ENCODE measurements around the gene ZNF423. TPM values are rescaled to one million over a fixed set of nuclear protein-coding genes. Genes with fewer than 3 reads are reported as not detected.

ZNF423 gene
- total RNA-seq, 1 donor from 2014 or later = 0.72 TPM

DNA sequence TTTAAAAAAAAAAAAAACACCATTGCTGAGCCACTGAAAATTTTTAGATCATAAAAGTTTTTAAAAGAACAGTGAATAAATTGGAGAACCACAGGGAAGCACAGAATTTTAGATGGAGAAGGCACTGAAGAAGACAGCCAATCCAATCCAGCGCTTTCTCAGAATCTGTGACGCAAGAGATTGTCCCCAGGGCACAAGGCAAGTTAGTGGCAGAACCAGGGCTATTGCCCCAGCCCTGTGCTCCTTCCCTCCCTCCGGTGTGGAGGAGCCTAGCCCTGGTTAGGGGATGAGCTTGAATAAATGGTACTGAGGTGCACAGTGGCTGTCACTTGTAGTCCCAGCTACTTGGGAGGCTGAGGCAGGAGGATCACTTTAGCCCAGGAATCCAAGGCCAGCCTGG is 108.3 kb downstream of the ZNF423 start:
- no peak for ATAC-seq

- no peak for ATAC-seq
These were observed 109.4 kb downstream of the ZNF423 start for GRCh38 chr16:49746545-49746944.

DNA sequence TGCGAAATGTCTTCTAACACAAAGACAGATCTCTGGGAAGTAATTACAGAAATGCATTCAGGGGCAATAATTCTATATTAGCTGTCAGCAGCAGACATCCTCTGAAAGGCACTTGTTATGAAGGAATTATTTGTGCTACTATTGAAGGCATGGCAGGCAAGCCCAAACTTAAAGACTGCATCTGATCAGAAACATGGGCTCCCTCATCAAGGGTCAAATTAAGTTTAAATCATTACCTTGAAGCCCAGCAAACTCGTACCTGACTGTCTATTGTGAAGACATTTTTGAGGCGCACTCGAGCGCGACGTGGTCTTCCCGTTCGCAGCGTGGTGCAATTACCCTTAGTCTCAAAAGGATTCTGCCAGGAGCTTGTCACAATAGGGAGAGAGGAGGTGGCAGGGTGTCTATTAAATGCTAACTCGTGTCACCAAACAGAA is 110.6 kb downstream of the ZNF423 start:
- no peak for ATAC-seq

GRCh38 chr16:49744244-49745220 is 111.4 kb downstream of the ZNF423 start:
- ATAC-seq = no peak

GRCh38 chr16:49743658-49744057 is 112.3 kb downstream of the ZNF423 start:
- no peak for ATAC-seq

GRCh38 chr16:49743203-49743464 is 112.8 kb downstream of the ZNF423 start:
- ATAC-seq = no peak

- ATAC-seq = no peak
These were observed 113.3 kb downstream of the ZNF423 start for GRCh38 chr16:49742428-49743202.

DNA sequence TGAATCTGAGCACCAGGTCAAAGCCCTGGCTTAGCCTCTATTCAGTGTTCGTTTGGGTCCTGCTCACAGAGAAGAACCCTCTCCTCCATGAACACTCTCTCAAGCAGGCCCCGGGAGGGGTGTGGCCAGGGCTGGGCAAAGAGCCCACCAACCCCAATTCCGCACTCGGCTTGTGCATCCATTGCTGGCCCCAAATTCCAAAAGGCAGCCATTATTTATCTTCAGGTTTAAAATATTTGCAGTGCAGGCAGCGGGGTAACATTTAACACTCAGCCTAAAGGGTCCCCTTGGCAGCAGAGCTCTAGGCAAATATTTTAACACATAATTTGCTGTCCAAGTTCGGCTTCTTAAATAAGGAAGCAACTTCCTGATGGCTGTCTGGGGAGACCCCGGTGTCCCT is 115.7 kb downstream of the ZNF423 start:
- ATAC-seq = no peak

DNA sequence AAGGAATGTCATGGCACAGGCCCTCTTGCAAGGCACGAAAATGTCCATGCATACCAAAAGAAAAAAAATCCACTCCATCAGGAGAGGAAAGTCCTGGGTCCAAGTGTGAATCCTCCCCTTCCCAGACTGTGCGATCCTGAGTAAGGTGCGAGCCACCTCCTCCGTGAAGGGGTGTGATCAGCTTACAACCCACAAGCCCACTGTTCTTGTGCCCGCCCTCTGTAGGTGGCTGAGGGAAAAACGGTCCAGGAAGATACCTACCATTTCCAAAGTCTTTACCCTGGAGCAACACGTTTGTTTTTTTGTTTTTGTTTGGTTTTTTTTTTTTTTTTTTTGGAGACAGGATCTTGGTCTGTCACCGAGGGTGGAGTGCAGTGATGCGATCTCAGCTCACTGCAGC is 116.5 kb downstream of the ZNF423 start:
- no peak for ATAC-seq

DNA sequence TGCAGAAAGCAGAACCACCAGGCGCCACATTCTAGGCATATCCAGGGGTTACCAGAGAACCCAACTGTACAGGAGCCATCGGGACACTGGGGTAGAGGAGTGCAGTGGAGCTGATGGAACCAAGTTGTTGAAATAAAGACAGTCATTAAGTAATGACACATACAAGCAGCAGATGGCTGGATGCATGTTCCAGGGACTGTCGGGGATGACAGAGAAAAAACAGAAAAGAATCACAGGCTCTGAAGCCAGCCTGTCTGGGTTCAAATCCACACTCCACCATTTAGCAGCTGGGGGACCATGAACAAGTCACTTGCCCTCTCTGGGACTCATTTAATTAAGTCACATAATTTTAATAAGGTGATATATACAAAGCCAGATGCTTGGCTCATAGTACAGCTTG is 117.1 kb downstream of the ZNF423 start:
- ATAC-seq = no peak

DNA sequence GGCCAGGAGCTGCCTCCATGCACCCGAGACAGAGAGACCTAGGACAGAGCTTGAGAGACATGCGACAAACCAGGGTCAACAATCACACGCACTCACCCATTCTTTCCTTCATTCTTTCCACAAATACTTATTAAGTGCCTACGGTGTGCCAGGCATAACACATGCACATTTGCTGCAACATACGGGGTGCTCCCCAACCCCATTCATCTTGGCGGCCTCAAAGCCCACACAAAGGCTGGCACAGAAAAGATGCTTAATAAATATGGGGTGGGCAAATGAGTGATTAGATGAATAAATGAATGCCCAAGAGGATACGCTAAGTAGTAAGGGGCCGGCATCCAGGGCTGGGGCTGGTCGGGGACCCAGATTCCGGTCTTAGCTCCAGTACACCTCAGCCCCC is 117.9 kb downstream of the ZNF423 start:
- ATAC-seq = no peak

DNA sequence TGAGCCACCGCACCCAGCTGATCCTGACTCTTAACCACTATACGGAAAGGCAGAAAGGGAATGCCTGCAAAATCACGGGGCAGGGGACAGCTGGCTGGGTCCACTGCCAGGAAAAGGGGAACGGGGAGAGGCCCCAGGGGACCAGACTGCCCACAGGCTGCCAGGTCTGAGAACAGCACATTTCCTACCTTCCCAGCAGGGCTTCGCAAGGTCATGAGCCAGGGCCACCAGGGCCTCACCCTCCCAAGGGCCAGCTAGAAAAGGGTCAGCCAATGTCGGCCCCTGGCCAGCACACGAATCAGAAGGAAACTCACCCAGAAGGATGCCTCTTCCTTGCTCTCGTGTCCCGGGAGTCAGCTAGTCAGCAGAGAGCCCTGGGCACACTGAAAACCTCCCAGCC is 118.4 kb downstream of the ZNF423 start:
- no peak for ATAC-seq

DNA sequence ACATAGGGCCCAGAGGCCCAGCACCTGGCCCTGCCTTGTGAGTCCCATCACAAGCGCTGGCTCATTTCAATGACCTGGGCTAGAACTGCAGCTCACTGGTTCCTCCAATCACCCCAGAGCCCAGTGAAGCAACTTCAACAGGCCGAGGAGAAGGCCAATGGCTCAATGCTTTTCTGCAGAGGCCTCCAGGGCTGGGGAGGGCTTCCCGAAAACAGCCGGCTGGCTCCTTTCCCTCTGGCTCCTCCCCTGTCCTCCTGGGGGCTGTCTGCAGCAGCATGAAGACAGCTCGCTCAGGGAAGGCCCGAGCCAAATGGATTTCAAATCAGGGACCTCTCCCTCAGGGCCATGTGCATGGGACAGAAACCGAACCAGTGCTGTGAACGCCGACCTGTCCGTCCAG is 121.6 kb downstream of the ZNF423 start:
- ATAC-seq = no peak

- no peak for ATAC-seq
These were observed 122.5 kb downstream of the ZNF423 start for GRCh38 chr16:49733313-49734009.

DNA sequence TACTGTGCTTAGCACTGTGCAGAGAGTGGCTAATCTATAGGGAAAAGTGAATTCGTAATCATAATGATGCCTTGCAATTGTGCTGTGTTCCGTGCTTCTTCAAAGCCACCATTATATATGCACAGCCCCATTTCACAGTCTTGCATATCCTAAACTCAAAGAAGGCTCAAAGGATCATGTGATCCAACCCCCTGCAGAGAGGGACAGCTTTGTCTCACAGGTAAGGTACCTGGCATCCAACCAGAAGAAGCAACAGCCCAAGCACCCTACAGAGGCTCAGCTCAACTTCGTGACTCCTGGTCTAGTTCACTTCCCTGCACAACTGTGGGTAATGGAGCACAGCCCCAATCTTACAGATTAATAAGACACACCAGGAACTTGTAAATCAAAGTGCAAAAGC is 124.0 kb downstream of the ZNF423 start:
- ATAC-seq = no peak

DNA sequence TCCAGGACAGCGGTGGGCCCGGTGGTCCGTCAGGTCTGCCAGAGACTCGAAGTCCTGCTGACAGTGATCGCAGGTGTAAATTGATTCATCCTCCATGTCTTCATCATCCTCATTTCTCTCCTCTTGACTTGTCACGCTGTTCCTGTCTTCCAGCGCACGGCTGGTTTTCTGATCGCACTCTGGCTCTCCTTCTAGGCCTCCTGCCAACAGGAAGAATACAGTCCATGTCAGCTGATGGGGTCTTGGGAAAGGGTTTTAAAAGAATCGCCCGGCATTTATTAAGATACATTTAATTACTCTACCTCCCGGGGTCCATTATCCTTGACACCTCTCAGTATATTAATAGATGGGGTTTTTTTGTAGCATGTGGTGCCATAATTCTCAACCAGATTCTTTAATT is 125.1 kb downstream of the ZNF423 start:
- ATAC-seq = no peak

DNA sequence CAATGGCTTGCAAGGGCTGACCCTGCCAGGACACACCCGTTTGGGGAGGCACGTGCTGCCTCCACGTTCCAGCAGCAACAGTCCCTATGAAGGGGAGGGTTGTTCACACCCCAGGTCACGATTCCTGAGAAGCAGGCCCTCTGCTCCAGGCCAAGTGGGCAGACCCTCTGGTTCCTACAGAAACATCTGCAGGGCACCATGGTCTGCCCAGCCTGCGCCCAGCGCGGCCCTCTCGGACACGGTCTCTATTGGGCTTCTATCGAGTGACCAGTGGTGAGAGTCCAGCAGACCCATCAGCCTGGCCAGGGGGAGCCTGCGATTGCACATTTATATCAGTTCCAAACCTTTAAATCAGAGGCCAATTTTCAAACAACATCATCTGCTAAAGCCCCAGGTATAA is 128.3 kb downstream of the ZNF423 start:
- no peak for ATAC-seq

DNA sequence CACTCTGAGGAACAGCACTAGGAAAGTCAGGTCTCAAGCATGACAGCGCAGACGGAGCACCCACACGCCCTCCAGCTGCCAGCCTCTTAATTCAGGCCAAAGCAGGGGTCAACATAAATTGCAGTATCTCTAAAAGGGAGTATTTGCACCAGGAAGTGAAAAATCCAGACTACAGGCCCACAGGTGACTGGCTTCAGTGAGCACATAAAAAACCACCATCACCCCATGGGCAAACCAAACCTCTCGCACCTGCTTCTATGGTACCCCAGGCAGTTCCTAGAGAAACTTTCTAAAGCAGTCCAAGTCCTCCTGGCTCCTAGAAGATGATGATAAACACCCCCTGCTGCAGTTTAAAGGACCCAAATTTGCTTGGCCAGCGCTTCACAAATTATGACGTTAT is 129.8 kb downstream of the ZNF423 start:
- no peak for ATAC-seq

- ATAC-seq = no peak
These were observed 130.3 kb downstream of the ZNF423 start for GRCh38 chr16:49725651-49726050.

DNA sequence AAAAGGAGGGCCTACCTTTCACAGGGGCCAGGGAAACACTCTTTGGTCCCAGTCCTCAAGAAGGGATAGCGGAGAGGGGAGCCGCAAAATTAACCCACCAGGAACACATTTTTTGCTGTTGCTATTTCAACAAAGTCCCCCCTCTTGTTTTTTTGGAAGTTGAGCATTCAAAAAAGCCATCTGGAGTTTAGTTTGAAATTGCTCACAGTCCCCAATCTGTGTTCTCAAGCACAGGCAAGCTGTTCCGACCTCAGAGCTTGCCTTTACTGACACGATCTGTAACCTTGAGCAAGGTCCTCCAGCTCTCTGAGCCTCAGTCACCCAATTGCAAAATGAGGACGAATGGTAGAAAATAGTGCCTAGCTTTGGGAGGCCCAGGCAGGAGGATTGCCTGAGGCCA is 131.1 kb downstream of the ZNF423 start:
- no peak for ATAC-seq

DNA sequence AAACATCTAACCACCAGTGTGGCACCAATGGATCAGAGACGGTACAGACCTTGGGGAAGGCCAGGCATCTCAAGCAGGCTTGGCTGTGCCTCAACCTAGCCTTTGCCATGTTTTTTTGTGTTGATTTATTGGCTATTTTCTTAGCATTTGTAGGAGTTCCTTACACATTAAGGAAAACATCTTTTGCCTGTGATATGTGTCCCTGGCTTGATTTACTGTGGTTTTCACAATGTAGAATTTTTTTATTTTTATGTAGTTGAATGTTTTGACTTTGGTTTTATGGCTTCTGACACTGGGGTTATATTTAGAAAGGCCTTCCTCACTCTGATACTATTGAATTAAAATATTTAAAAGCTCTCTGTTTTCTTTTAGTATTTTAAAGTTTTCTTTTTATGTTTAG is 132.6 kb downstream of the ZNF423 start:
- no peak for ATAC-seq

- ATAC-seq = no peak
These were observed 135.7 kb downstream of the ZNF423 start for GRCh38 chr16:49720225-49720624.

GRCh38 chr16:49717689-49718088 is 138.2 kb downstream of the ZNF423 start:
- no peak for ATAC-seq
